ENCODE data around the gene SERPINE2. TPM values are rescaled to one million over a fixed set of nuclear protein-coding genes. Genes with fewer than 3 reads are reported as not detected.

SERPINE2 gene
- total and polyA plus RNA-seq, 7 donors = 2.1 to 20.8 (median 2.7) TPM

DNA sequence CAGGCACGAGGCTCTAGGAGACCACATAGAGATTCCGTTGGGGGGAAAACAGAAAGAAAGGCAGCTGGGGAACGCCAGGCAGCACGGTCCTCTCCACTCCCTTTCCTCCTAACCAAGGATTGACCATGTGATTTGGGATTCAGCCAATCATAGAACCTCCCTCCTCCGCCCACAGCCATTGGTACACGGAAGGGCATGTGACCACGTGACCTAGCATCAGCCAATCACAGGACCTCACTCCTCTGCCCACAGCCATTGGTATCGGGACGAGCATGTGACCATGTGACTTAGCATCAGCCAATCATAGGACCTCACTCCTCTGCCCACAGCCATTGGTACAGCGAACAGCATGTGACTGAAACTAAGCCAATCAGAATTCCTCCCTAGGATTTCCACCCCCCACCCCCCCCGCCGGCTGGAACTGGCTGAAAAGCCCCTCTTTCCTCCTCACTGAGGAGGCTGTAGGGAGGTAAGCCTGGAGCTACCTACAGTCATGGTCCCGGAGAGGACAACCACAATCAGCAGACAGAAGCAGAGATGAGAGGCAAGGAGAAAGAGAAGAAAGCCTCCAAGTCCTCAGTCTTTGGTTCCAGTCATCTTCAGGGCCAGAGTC, 7.6 kb downstream of the SERPINE2 start:
- DNase-seq = no peak
- intact Hi-C loops (cut with DNase I) = no loop called here
- Histone ChIP-seq H3K27ac (no peak overlapping the region), H3K4me3 (no peak overlapping the region), H3K4me1 (peaks cover 21% of the 10 kb centered on the region), H3K9me3 (no peaks in the 10 kb centered on the region), H3K27me3 (ENCODE audit: insufficient read depth in 3 of 3, low read length in 2 of 3) (no peaks in the 10 kb centered on the region), H3K36me3 (ENCODE audit: insufficient read depth in 1 of 2, low read depth in 1 of 2) (no peaks in the 10 kb centered on the region)
- WGBS, 3 donors = 77 to 86% (median 85%) methylated on average over 13 of the region's 13 CpGs
- TF ChIP-seq CTCF (IDR thresholded peaks at IDR 0.05) = no peak
- ATAC-seq = peak in 3 of 4 donors; percentile 16 to 63 (median 47)

GRCh38 chr2:224030786-224031185, 8.3 kb downstream of the SERPINE2 start:
- DNase-seq = no peak
- ATAC-seq = peak in 1 of 4 donors; percentile 65
- Histone ChIP-seq H3K9me3 (no peaks in the 10 kb centered on the region), H3K4me1 (peaks cover 21% of the 10 kb centered on the region), H3K27ac (peak overlapping the region; percentile 28), H3K4me3 (no peak overlapping the region), H3K36me3 (ENCODE audit: insufficient read depth in 1 of 2, low read depth in 1 of 2) (no peaks in the 10 kb centered on the region), H3K27me3 (ENCODE audit: insufficient read depth in 3 of 3, low read length in 2 of 3) (no peaks in the 10 kb centered on the region)
- 53 to 74% (median 61%) methylated on average over 7 of the region's 7 CpGs for WGBS, 3 donors
- intact Hi-C loops (cut with DNase I) = no loop called here
- no peak for TF ChIP-seq CTCF (IDR thresholded peaks at IDR 0.05)

DNA sequence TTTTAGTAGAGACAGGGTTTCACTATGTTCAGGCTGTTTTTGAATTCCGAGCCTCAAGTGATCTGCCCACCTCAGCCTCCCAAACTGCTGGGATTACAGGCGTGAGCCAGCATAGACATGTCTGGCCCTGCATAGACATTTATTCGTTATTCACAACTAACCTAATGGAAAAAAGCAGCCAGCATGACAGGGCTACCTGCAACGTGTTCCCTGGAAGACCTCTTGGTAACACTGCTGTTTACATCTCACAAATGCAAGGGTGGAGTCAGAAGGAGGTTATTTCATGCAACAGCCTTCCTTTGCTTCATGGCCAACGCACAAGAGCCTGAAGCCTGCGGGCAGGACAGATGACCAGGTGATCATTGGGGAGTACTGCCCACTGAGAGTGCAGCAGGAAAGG, 9.2 kb downstream of the SERPINE2 start:
- Histone ChIP-seq H3K4me3 (no peak overlapping the region), H3K4me1 (peaks cover 21% of the 10 kb centered on the region), H3K27me3 (ENCODE audit: insufficient read depth in 3 of 3, low read length in 2 of 3) (no peaks in the 10 kb centered on the region), H3K27ac (no peak overlapping the region), H3K9me3 (no peaks in the 10 kb centered on the region), H3K36me3 (ENCODE audit: insufficient read depth in 1 of 2, low read depth in 1 of 2) (no peaks in the 10 kb centered on the region)
- ATAC-seq (no peak), DNase-seq (no peak)
- WGBS, 3 donors = 81 to 90% (median 87%) methylated on average over 6 of the region's 6 CpGs
- TF ChIP-seq CTCF (IDR thresholded peaks at IDR 0.05) = no peak
- intact Hi-C loops (cut with DNase I) = no loop called here

DNA sequence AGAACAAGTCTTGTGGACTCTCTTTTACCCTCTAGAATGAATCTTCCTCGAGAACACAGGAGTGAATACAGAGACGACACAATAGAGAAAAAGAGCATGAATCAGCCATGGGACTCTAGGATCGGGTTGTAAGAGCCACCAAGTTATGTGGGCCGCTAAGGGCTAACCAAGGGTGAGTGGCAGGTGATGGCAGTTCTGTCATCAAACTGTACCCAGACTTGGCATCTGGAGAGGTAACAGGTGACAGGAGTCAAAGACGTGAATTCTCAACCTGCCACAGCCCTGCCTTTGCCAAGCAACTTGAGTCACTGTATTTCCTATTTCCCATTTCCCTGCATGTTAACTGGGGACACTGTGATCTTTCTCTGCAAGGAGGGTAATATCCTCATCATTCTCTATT, 11.2 kb downstream of the SERPINE2 start:
- Histone ChIP-seq H3K4me3 (no peak overlapping the region), H3K4me1 (peaks cover 21% of the 10 kb centered on the region), H3K9me3 (no peaks in the 10 kb centered on the region), H3K27ac (no peak overlapping the region), H3K36me3 (ENCODE audit: insufficient read depth in 1 of 2, low read depth in 1 of 2) (no peaks in the 10 kb centered on the region), H3K27me3 (ENCODE audit: insufficient read depth in 3 of 3, low read length in 2 of 3) (no peaks in the 10 kb centered on the region)
- intact Hi-C loops (cut with DNase I) = no loop called here
- TF ChIP-seq CTCF (IDR thresholded peaks at IDR 0.05) = no peak
- ATAC-seq (peak; percentile 38 to 74 (median 58)), DNase-seq (no peak)
- 59 to 78% (median 60%) methylated on average over 5 of the region's 5 CpGs for WGBS, 3 donors

GRCh38 chr2:224027070-224027469, 12.0 kb downstream of the SERPINE2 start:
- intact Hi-C loops (cut with DNase I) = no loop called here
- 43 to 66% (median 51%) methylated on average over 5 of the region's 5 CpGs for WGBS, 3 donors
- H3K4me1 ChIP-seq = peaks cover 21% of the 10 kb centered on the region

More at GRCh38 chr2:224027070-224027469, 12.0 kb downstream of the SERPINE2 start:
- H3K4me3 ChIP-seq = no peak overlapping the region
- H3K9me3 ChIP-seq = no peaks in the 10 kb centered on the region
- H3K27ac ChIP-seq = no peak overlapping the region
- ATAC-seq = no peak
- DNase-seq = no peak
- H3K27me3 ChIP-seq (ENCODE audit: insufficient read depth in 3 of 3, low read length in 2 of 3) = no peaks in the 10 kb centered on the region
- no peaks in the 10 kb centered on the region for H3K36me3 ChIP-seq (ENCODE audit: insufficient read depth in 1 of 2, low read depth in 1 of 2)
- TF ChIP-seq CTCF (IDR thresholded peaks at IDR 0.05) = no peak

All from psoas muscle (tissue), 8 donors.